HepG2 (cell line): Measurements from ENCODE around the gene AP1AR. TPM values are rescaled to one million over a fixed set of nuclear protein-coding genes. Genes with fewer than 3 reads are reported as not detected.

Experiments used
- ATAC-seq: fragments of 200-7000 bp; cut with Tn5 transposase; 3 replicates; pipeline ENCODE4 v1.9.1; 2020; ENCODE audit warnings: mild to moderate bottlenecking, moderate library complexity
- BruUV-seq: library from RNA; stranded (reverse); fragments of 400-500 nt; replicated peaks from 2 replicates; lab custom pipeline; 2021; lab: Mats Ljungman, UMichigan
- CTCF ChIA-PET: fragments of 300-600 bp; formaldehyde crosslinking; extraction: SDS; loops from one replicate; lab custom pipeline; 2021; ENCODE audit warnings: low total read pairs, inconsistent platforms, low intra/inter-chr PET ratio; lab: Yijun Ruan, JAX
- POLR2A ChIA-PET: fragments of 350-600 bp; sonication (Branson Sonifier 250); formaldehyde crosslinking; loops from one replicate; lab custom pipeline; 2020; ENCODE audit warnings: antibody characterized with exemption, inconsistent platforms; lab: Yijun Ruan, JAX
- DNase-seq: peaks from one replicate; pipeline ENCODE4 v3.0.0-alpha.2; 2015; ENCODE audit warnings: low spot score
- FAIRE-seq: peaks from 3 replicates; lab custom pipeline; 2011; peaks lifted over from hg19 to GRCh38; lab: Jason Lieb, UNC
- H2AFZ ChIP-seq: one replicate; pipeline ENCODE4 v1.6.1; 2011; ENCODE audit warnings: low read length, inconsistent platforms
- H3K27ac ChIP-seq: fragments of 300-600 bp; 3 replicates; pipeline ENCODE4 v1.8.0; 2011; ENCODE audit warnings: mixed run types, mild to moderate bottlenecking, mixed read lengths, low read length, inconsistent platforms; ENCODE audit not compliant: insufficient read depth; ENCODE audit errors: extremely low read length
- H3K27me3 ChIP-seq, 2 experiments: fragments of 200-600 bp in 1 of 2; 2 replicates in 1 of 2; 3 replicates in 1 of 2; pipeline versions ENCODE4 v1.6.0 to v1.8.0; 2011; ENCODE audit warnings: low read length in 2 of 2, mild to moderate bottlenecking in 2 of 2, moderate library complexity in 2 of 2, inconsistent platforms in 1 of 2; ENCODE audit not compliant: insufficient read depth in 2 of 2, control insufficient read depth in 1 of 2
- H3K36me3 ChIP-seq, 2 experiments: fragments of 200-600 bp in 1 of 2; replicated peaks in 1 of 2; 2 replicates in 1 of 2; 3 replicates in 1 of 2; pipeline versions ENCODE4 v1.5.1 to v1.8.0; 2011; ENCODE audit warnings: low read length in 2 of 2, inconsistent platforms in 1 of 2; ENCODE audit not compliant: insufficient read depth in 2 of 2, control insufficient read depth in 1 of 2
- H3K4me1 ChIP-seq: 2 replicates; pipeline ENCODE4 v1.5.1; 2012; ENCODE audit warnings: low read length, inconsistent platforms; ENCODE audit not compliant: insufficient read depth
- H3K4me2 ChIP-seq: 2 replicates; pipeline ENCODE4 v1.6.0; 2011; ENCODE audit warnings: low read depth, low read length, inconsistent platforms
- H3K4me3 ChIP-seq, 3 experiments: fragments of 200-600 bp in 1 of 3; sonication (generic), shearing (Covaris generic) in 1 of 3; replicated peaks in 1 of 3; 2 replicates each; pipeline ENCODE4 v1.5.1; 2011 to 2016; ENCODE audit warnings: low read length in 3 of 3, inconsistent platforms in 2 of 3, low read depth in 2 of 3, mild to moderate bottlenecking in 2 of 3, control low read depth in 1 of 3, mixed read lengths in 1 of 3; ENCODE audit not compliant: insufficient read depth in 1 of 3
- H3K79me2 ChIP-seq: one replicate; pipeline ENCODE4 v1.6.1; 2011; ENCODE audit warnings: low read length, inconsistent platforms; ENCODE audit not compliant: insufficient read depth
- H3K9ac ChIP-seq: 2 replicates; pipeline ENCODE4 v1.6.0; 2011; ENCODE audit warnings: mild to moderate bottlenecking, low read depth, low read length, inconsistent platforms; ENCODE audit not compliant: insufficient read depth
- H3K9me3 ChIP-seq: 2 replicates; pipeline ENCODE4 v1.5.1; 2012; ENCODE audit warnings: mild to moderate bottlenecking, low read length
- H4K20me1 ChIP-seq: 2 replicates; pipeline ENCODE4 v1.6.0; 2011; ENCODE audit warnings: inconsistent platforms, mild to moderate bottlenecking, low read length, moderate library complexity; ENCODE audit not compliant: insufficient read depth
- ARID3A ChIP-seq: IDR thresholded peaks from 2 replicates; pipeline ENCODE4 v1.6.1; 2012; ENCODE audit warnings: low read depth, low read length, improper control_type of control experiment
- BCL6 ChIP-seq: IDR thresholded peaks from 2 replicates; pipeline ENCODE4 v1.6.1; 2016; ENCODE audit warnings: missing genetic modification reagents, missing compliant biosample characterization
- CEBPG ChIP-seq: IDR thresholded peaks from 2 replicates; pipeline ENCODE4 v1.6.1; 2016
- CHD4 ChIP-seq: fragments of 200-600 bp; sonication (generic); IDR thresholded peaks from 2 replicates; pipeline ENCODE4 v1.7.0; 2017; ENCODE audit warnings: mild to moderate bottlenecking, low read length, borderline replicate concordance
- CREB1 ChIP-seq, 2 experiments: fragments of 450-650 bp in 1 of 2; IDR thresholded peaks; 2 replicates each; pipeline ENCODE4 v1.6.1; 2016 to 2017; ENCODE audit warnings: control low read depth in 1 of 2, mild to moderate bottlenecking in 1 of 2, missing compliant biosample characterization in 1 of 2, missing genetic modification characterization in 1 of 2
- FOXK1 ChIP-seq: sonication (generic); formaldehyde crosslinking; IDR thresholded peaks from 2 replicates; pipeline ENCODE4 v1.4.0; 2020; ENCODE audit warnings: low read depth, missing genetic modification reagents, borderline replicate concordance
- HCFC1 ChIP-seq: fragments of 150-350 bp; IDR thresholded peaks from 2 replicates; pipeline ENCODE4 v1.6.1; 2014; ENCODE audit warnings: low read depth, low read length
- MEF2D ChIP-seq: sonication (generic); formaldehyde crosslinking; IDR thresholded peaks from 2 replicates; pipeline ENCODE4 v1.5.1; 2020; ENCODE audit warnings: mild to moderate bottlenecking, missing genetic modification reagents
- RNF2 ChIP-seq: fragments of 450-650 bp; conservative IDR thresholded peaks from 2 replicates; pipeline ENCODE4 v1.6.1; 2016; ENCODE audit warnings: low read depth
- SOX13 ChIP-seq, 3 experiments: fragments of 450-650 bp in 1 of 3; sonication (generic) in 1 of 3; formaldehyde crosslinking in 1 of 3; IDR thresholded peaks in 2 of 3; conservative IDR thresholded peaks in 1 of 3; 2 replicates each; pipeline versions ENCODE4 v1.5.0 to v1.6.1; 2016 to 2020; ENCODE audit warnings: antibody characterized with exemption in 1 of 3, mild to moderate bottlenecking in 1 of 3, missing compliant biosample characterization in 1 of 3, missing genetic modification reagents in 1 of 3, moderate library complexity in 1 of 3
- ZGPAT ChIP-seq: IDR thresholded peaks from 2 replicates; pipeline ENCODE4 v1.6.1; 2016; ENCODE audit warnings: mild to moderate bottlenecking
- ZNF570 ChIP-seq: sonication (generic); formaldehyde crosslinking; IDR thresholded peaks from 2 replicates; pipeline ENCODE4 v1.4.0; 2020; ENCODE audit warnings: mild to moderate bottlenecking, missing genetic modification reagents, borderline replicate concordance
- WGBS: methylation state at CpG from one replicate; pipeline ENCODE4 v1.1.6; 2017; ENCODE audit warnings: low lambda C conversion rate; 5-methylcytosine and 5-hydroxymethylcytosine counted together
- in situ Hi-C: cut with HindIII; loops from 2 replicates; pipeline ENCODE4 v1.10.0; 2017; ENCODE audit warnings: low pct_unique_long_range_greater_than_20kb; ENCODE audit not compliant: extremely low pct_ligation_motif_present
- intact Hi-C: fragments of 100-400 bp; cut with micrococcal nuclease; formaldehyde crosslinking; loops from one replicate; pipeline ENCODE4 v1.10.0; 2022; ENCODE audit not compliant: unreplicated experiment
- polyA plus RNA-seq, 8 experiments: library from polyadenylated mRNA; depleted of rRNA in 3 of 8; stranded (reverse) in 7 of 8; unstranded in 1 of 8; fragments of >200 nt; fragmentation: Illumina TruSeq in 4 of 8; extraction: Trizol in 4 of 8; gene quantifications; 2 replicates each; pipeline versions ENCODE4 v1.2.1 to v1.2.3, GENCODE V29; 2011 to 2016; ENCODE audit warnings: low read depth in 4 of 8, missing spikeins in 1 of 8, mixed read lengths in 1 of 8; ENCODE audit not compliant: insufficient read depth in 1 of 8
- total RNA-seq, 5 experiments: library from RNA; depleted of rRNA; stranded (reverse); fragments of >200 nt; fragmentation: Illumina TruSeq; extraction: Trizol; gene quantifications; 2 replicates each; pipeline ENCODE4 v1.2.3, GENCODE V29; 2016; ENCODE audit warnings: low read depth in 1 of 5

AP1AR gene
- total and polyA plus RNA-seq, 2 of the 13 experiments (the other 11 are each of a cell fraction or from before 2014, with no cell fraction given) = 24.9 to 39.9 TPM

GRCh38 chr4:112277705-112278448 lies 46.3 kb downstream of the AP1AR start:
- ATAC-seq (no peak), DNase-seq (no peak), FAIRE-seq (no peak)
- Histone ChIP-seq H3K79me2 (no peaks in the 10 kb centered on the region), H3K27ac (no peak overlapping the region), H3K4me3 (no peak overlapping the region), H3K9ac (no peak overlapping the region), H3K36me3 (peaks cover 0 to 3% of the 10 kb centered on the region in 2 experiments; a peak in 1 of 5 replicates), H2AFZ (no peak overlapping the region), H3K9me3 (no peaks in the 10 kb centered on the region), H3K27me3 (no peaks in the 10 kb centered on the region), H3K4me2 (no peak overlapping the region), H4K20me1 (no peaks in the 10 kb centered on the region), H3K4me1 (peaks cover 29% of the 10 kb centered on the region)
- WGBS = 96% methylated on average over 10 of the region's 10 CpGs
- POLR2A ChIA-PET = no interaction called here
- in situ Hi-C loops = no loop called here
- CTCF ChIA-PET = no interaction called here
- intact Hi-C loops = no loop called here
- BruUV-seq = no TSS peak
- no peak for TF ChIP-seq FOXK1 (CRISPR knock-in tag)

GRCh38 chr4:112279025-112279881 lies 47.7 kb downstream of the AP1AR start:
- POLR2A ChIA-PET = interaction anchor here (0.8 kb wide), 1 partner anchor 47 kb away, joined by 5 read pairs; the partner anchor contains the start of gene AP1AR
- in situ Hi-C loops (no loop called here), intact Hi-C loops (no loop called here)
- H3K4me3 ChIP-seq = no peak overlapping the region
- no peak overlapping the region for H3K27ac ChIP-seq
- H4K20me1 ChIP-seq = no peaks in the 10 kb centered on the region
- peaks cover 0 to 3% of the 10 kb centered on the region in 2 experiments; a peak in 1 of 5 replicates for H3K36me3 ChIP-seq
- peak overlapping the region; percentile 7 for H3K4me2 ChIP-seq
- CTCF ChIA-PET = no interaction called here
- peaks cover 43% of the 10 kb centered on the region for H3K4me1 ChIP-seq
- ATAC-seq = no peak; the same call in 2 of the 3 replicates
- no peaks in the 10 kb centered on the region for H3K9me3 ChIP-seq
- no peak overlapping the region for H3K9ac ChIP-seq
- BruUV-seq = no TSS peak
- no peaks in the 10 kb centered on the region for H3K27me3 ChIP-seq
- no peak overlapping the region for H2AFZ ChIP-seq
- 35% methylated on average over 10 of the region's 10 CpGs for WGBS
- no peaks in the 10 kb centered on the region for H3K79me2 ChIP-seq
- peak; percentile 62 for DNase-seq
- FAIRE-seq = no peak
- TF ChIP-seq ARID3A (peak; percentile 75), CHD4 (no peak), SOX13 (IDR thresholded peaks at IDR 0.05) (no peak), SOX13 (CRISPR knock-in tag; conservative IDR thresholded peaks at IDR 0.05 in 1 of 2, IDR thresholded peaks at IDR 0.05 in 1 of 2) (peak in 1 of 2 experiments; percentile 71; a peak in 2 of 4 replicates), BCL6 (CRISPR knock-in tag) (peak; percentile 61; the same call in 1 of the 2 replicates), CEBPG (CRISPR knock-in tag) (peak; percentile 50), CREB1 (IDR thresholded peaks at IDR 0.05) (no peak), CREB1 (CRISPR knock-in tag; IDR thresholded peaks at IDR 0.05) (0 out of 2 replicates have a peak, but pooled peaks have one; percentile 47), ZNF570 (CRISPR knock-in tag) (no peak), HCFC1 (no peak), ZGPAT (CRISPR knock-in tag) (peak; percentile 36; the same call in 1 of the 2 replicates), RNF2 (no peak), MEF2D (peak; percentile 96)
